Activated T-helper 1 cell treated with Interleukin-2 at 50 U/mL for 16 hours (primary cell): ENCODE measurements around the gene CAPN9.
"Not testable (repeated sequence)": the region's sequence is repeated elsewhere in the genome, so short reads cannot be mapped to it uniquely, and the experiment has no call there.

ENCODE experiments used
- DNase-seq: peaks from one replicate; pipeline ENCODE4 v3.0.0-alpha.2; 2020; ENCODE audit warnings: low read depth

The CAPN9 gene

GRCh38 chr1:230747127-230747730 lies at the start of gene CAPN9:
Gene CAPN9 (plus strand): TSS chr1:230747388. CDS start chr1:230747497, 109 bp downstream.
- DNase-seq = no peak

GRCh38 chr1:230698130-230698529 lies 49.1 kb upstream of the CAPN9 start:
- DNase-seq = no peak

GRCh38 chr1:230698964-230699363 lies 48.2 kb upstream of the CAPN9 start:
- DNase-seq = not testable (repeated sequence)

- DNase-seq = no peak
Observed at GRCh38 chr1:230699716-230700115, 47.5 kb upstream of the CAPN9 start.

GRCh38 chr1:230700132-230700531 lies 47.1 kb upstream of the CAPN9 start:
- no peak for DNase-seq

GRCh38 chr1:230701434-230701833 lies 45.8 kb upstream of the CAPN9 start:
- no peak for DNase-seq

GRCh38 chr1:230701895-230702768 lies 45.1 kb upstream of the CAPN9 start:
- DNase-seq = no peak

GRCh38 chr1:230702934-230703678 lies 44.1 kb upstream of the CAPN9 start:
- no peak for DNase-seq

GRCh38 chr1:230703679-230704385 lies 43.4 kb upstream of the CAPN9 start:
- no peak for DNase-seq

- DNase-seq = no peak
Observed at GRCh38 chr1:230704830-230705229, 42.4 kb upstream of the CAPN9 start.

GRCh38 chr1:230705289-230706019 lies 41.7 kb upstream of the CAPN9 start:
- no peak for DNase-seq

- no peak for DNase-seq
Observed at GRCh38 chr1:230706020-230706699, 41.0 kb upstream of the CAPN9 start.

- DNase-seq = no peak
Observed at GRCh38 chr1:230706887-230707731, 40.1 kb upstream of the CAPN9 start.

- DNase-seq = no peak
Observed at GRCh38 chr1:230707732-230708630, 39.2 kb upstream of the CAPN9 start.

GRCh38 chr1:230708631-230709580 lies 38.3 kb upstream of the CAPN9 start:
- DNase-seq = no peak

GRCh38 chr1:230709619-230710542 lies 37.3 kb upstream of the CAPN9 start:
- no peak for DNase-seq

GRCh38 chr1:230710543-230710904 lies 36.7 kb upstream of the CAPN9 start:
- no peak for DNase-seq
